HepG2 (cell line): ENCODE results near the gene RPS27A. TPM values are rescaled to one million over a fixed set of nuclear protein-coding genes. Genes with fewer than 3 reads are reported as not detected.

ENCODE experiments used
- CHD2 ChIP-seq: IDR thresholded peaks from 2 replicates; pipeline ENCODE4 v1.6.1; 2011; ENCODE audit warnings: low read depth, low read length, improper control_type of control experiment
- ELF3 ChIP-seq: IDR thresholded peaks from 2 replicates; pipeline ENCODE4 v1.6.1; 2016; ENCODE audit warnings: missing genetic modification reagents, missing compliant biosample characterization
- FOXA1 ChIP-seq, 2 experiments: fragments of 450-650 bp in 1 of 2; sonication (generic) in 1 of 2; formaldehyde crosslinking in 1 of 2; IDR thresholded peaks; 2 replicates each; pipeline versions ENCODE4 v1.4.0 to v1.6.1; 2016 to 2020; ENCODE audit warnings: missing genetic modification reagents in 1 of 2
- IRX3 ChIP-seq: sonication (generic); formaldehyde crosslinking; IDR thresholded peaks from 2 replicates; pipeline ENCODE4 v1.8.1; 2023; ENCODE audit warnings: mild to moderate bottlenecking, low read depth, missing genetic modification reagents, borderline replicate concordance
- KLF9 ChIP-seq: IDR thresholded peaks from 2 replicates; pipeline ENCODE4 v1.6.1; 2016; ENCODE audit warnings: low read depth
- PPARG ChIP-seq: conservative IDR thresholded peaks from 2 replicates; pipeline ENCODE4 v1.6.1; 2016; ENCODE audit warnings: missing biosample characterization, missing genetic modification reagents
- RBM39 ChIP-seq: fragments of 200-400 bp; formaldehyde crosslinking; IDR thresholded peaks from one replicate; pipeline ENCODE4 v1.6.1; 2018; ENCODE audit warnings: antibody characterized with exemption, mild to moderate bottlenecking, low read depth, low read length; ENCODE audit not compliant: poor library complexity, severe bottlenecking
- RFX5 ChIP-seq: IDR thresholded peaks from 2 replicates; pipeline ENCODE4 v1.6.1; 2011; ENCODE audit warnings: low read depth, low read length, improper control_type of control experiment
- SAP130 ChIP-seq: IDR thresholded peaks from 2 replicates; pipeline ENCODE4 v1.6.1; 2016; ENCODE audit warnings: low read depth
- YEATS4 ChIP-seq: sonication (generic); formaldehyde crosslinking; IDR thresholded peaks from 2 replicates; pipeline ENCODE4 v1.4.0; 2020; ENCODE audit warnings: missing genetic modification reagents, borderline replicate concordance
- ZFP90 ChIP-seq: sonication (generic); formaldehyde crosslinking; IDR thresholded peaks from 2 replicates; pipeline ENCODE4 v1.8.0; 2022; ENCODE audit warnings: missing genetic modification reagents, mild to moderate bottlenecking, inconsistent platforms, borderline replicate concordance
- ZNF234 ChIP-seq: sonication (generic); formaldehyde crosslinking; conservative IDR thresholded peaks from 2 replicates; pipeline ENCODE4 v1.5.1; 2020; ENCODE audit warnings: mild to moderate bottlenecking, missing genetic modification reagents
- ZNF256 ChIP-seq: sonication (generic); formaldehyde crosslinking; conservative IDR thresholded peaks from 2 replicates; pipeline ENCODE4 v1.4.0; 2020; ENCODE audit warnings: missing genetic modification reagents
- ZNF430 ChIP-seq: sonication (generic); formaldehyde crosslinking; IDR thresholded peaks from 2 replicates; pipeline ENCODE4 v1.9.0; 2021; ENCODE audit warnings: mild to moderate bottlenecking, missing genetic modification reagents
- ZNF670 ChIP-seq: sonication (generic); formaldehyde crosslinking; IDR thresholded peaks from 2 replicates; pipeline ENCODE4 v1.8.0; 2022; ENCODE audit warnings: mild to moderate bottlenecking, missing genetic modification reagents, borderline replicate concordance
- ZNF703 ChIP-seq: sonication (generic); formaldehyde crosslinking; IDR thresholded peaks from 2 replicates; pipeline ENCODE4 v1.5.1; 2020; ENCODE audit warnings: missing genetic modification reagents, mild to moderate bottlenecking, moderate library complexity, borderline replicate concordance
- ZNF839 ChIP-seq: sonication (generic); formaldehyde crosslinking; IDR thresholded peaks from 2 replicates; pipeline ENCODE4 v1.4.0; 2020; ENCODE audit warnings: missing genetic modification reagents, mild to moderate bottlenecking, borderline replicate concordance
- polyA plus RNA-seq, 8 experiments: library from polyadenylated mRNA; depleted of rRNA in 3 of 8; stranded (reverse) in 7 of 8; unstranded in 1 of 8; fragments of >200 nt; fragmentation: Illumina TruSeq in 4 of 8; extraction: Trizol in 4 of 8; gene quantifications; 2 replicates each; pipeline versions ENCODE4 v1.2.1 to v1.2.3, GENCODE V29; 2011 to 2016; ENCODE audit warnings: low read depth in 4 of 8, missing spikeins in 1 of 8, mixed read lengths in 1 of 8; ENCODE audit not compliant: insufficient read depth in 1 of 8
- total RNA-seq, 5 experiments: library from RNA; depleted of rRNA; stranded (reverse); fragments of >200 nt; fragmentation: Illumina TruSeq; extraction: Trizol; gene quantifications; 2 replicates each; pipeline ENCODE4 v1.2.3, GENCODE V29; 2016; ENCODE audit warnings: low read depth in 1 of 5
- TF ChIP-seq, protein P1 (sequence below): sonication (generic); formaldehyde crosslinking; IDR thresholded peaks from 2 replicates; pipeline ENCODE4 v1.5.1; 2020; ENCODE audit warnings: missing genetic modification reagents, mild to moderate bottlenecking, borderline replicate concordance
- TF ChIP-seq, protein P2 (sequence below): IDR thresholded peaks from 2 replicates; pipeline ENCODE4 v1.6.1; 2016; ENCODE audit warnings: low read depth
- TF ChIP-seq, protein P3 (sequence below): sonication (generic); formaldehyde crosslinking; IDR thresholded peaks from 2 replicates; pipeline ENCODE4 v1.5.1; 2020; ENCODE audit warnings: missing genetic modification reagents, mild to moderate bottlenecking, borderline replicate concordance
- TF ChIP-seq, protein P4 (sequence below): sonication (generic); formaldehyde crosslinking; IDR thresholded peaks from 2 replicates; pipeline ENCODE4 v1.5.0; 2020; ENCODE audit warnings: missing genetic modification reagents
- TF ChIP-seq, protein P5 (sequence below): sonication (generic); formaldehyde crosslinking; IDR thresholded peaks from 2 replicates; pipeline ENCODE4 v1.5.0; 2020; ENCODE audit warnings: missing genetic modification reagents

The RPS27A gene
- total and polyA plus RNA-seq, 2 of the 13 experiments (the other 11 are each of a cell fraction or from before 2014, with no cell fraction given): 2,779 to 3,269 TPM

DNA sequence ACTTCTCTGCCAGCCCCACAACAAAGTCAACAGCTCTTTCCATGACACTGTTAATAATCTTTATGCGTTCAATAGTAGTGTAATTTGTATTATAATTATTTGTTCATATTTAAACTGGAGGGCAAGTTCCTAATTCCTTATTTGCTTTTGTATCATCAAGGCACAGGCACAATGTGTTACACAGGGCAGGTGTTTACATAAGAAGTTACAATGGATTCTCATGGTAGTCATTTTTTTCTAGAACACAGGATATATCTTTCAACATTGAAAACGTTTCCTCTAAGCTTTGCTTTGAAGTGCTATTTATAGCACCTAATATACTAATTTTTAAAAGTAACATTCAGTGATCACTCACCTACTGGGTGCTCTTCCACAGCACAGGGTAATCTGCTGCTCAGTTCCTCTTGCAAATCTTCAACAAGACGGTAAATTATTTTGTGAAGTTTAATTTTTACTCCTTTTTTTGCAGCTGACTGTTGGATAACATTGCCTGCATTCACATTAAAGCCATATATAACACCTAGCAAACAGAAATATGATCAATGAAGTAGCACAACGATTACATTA, 7.3 kb downstream of the RPS27A start (continued):
- TF ChIP-seq ZNF234 (no peak), ZNF703 (CRISPR knock-in tag) (no peak), ZNF256 (CRISPR knock-in tag) (no peak), RFX5 (no peak), SAP130 (peak; percentile 70), PPARG (CRISPR knock-in tag) (no peak), ZNF670 (no peak), KLF9 (CRISPR knock-in tag) (no peak), ZFP90 (no peak), ZNF839 (no peak), ELF3 (CRISPR knock-in tag) (peak; percentile 72), ZNF430 (CRISPR knock-in tag) (no peak), YEATS4 (no peak), FOXA1 (IDR thresholded peaks at IDR 0.05) (peak; percentile 74), FOXA1 (CRISPR knock-in tag; IDR thresholded peaks at IDR 0.05) (peak; percentile 78), CHD2 (no peak), IRX3 (no peak), RBM39 (no peak)
- TF ChIP-seq, protein P1, sequence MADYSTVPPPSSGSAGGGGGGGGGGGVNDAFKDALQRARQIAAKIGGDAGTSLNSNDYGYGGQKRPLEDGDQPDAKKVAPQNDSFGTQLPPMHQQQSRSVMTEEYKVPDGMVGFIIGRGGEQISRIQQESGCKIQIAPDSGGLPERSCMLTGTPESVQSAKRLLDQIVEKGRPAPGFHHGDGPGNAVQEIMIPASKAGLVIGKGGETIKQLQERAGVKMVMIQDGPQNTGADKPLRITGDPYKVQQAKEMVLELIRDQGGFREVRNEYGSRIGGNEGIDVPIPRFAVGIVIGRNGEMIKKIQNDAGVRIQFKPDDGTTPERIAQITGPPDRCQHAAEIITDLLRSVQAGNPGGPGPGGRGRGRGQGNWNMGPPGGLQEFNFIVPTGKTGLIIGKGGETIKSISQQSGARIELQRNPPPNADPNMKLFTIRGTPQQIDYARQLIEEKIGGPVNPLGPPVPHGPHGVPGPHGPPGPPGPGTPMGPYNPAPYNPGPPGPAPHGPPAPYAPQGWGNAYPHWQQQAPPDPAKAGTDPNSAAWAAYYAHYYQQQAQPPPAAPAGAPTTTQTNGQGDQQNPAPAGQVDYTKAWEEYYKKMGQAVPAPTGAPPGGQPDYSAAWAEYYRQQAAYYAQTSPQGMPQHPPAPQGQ (CRISPR knock-in tag): no peak
- TF ChIP-seq, protein P2, sequence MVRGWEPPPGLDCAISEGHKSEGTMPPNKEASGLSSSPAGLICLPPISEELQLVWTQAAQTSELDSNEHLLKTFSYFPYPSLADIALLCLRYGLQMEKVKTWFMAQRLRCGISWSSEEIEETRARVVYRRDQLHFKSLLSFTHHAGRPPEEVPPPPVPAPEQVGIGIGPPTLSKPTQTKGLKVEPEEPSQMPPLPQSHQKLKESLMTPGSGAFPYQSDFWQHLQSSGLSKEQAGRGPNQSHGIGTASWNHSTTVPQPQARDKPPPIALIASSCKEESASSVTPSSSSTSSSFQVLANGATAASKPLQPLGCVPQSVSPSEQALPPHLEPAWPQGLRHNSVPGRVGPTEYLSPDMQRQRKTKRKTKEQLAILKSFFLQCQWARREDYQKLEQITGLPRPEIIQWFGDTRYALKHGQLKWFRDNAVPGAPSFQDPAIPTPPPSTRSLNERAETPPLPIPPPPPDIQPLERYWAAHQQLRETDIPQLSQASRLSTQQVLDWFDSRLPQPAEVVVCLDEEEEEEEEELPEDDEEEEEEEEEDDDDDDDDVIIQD (CRISPR knock-in tag): peak; percentile 73; the same call in 1 of the 2 replicates
- TF ChIP-seq, protein P3, sequence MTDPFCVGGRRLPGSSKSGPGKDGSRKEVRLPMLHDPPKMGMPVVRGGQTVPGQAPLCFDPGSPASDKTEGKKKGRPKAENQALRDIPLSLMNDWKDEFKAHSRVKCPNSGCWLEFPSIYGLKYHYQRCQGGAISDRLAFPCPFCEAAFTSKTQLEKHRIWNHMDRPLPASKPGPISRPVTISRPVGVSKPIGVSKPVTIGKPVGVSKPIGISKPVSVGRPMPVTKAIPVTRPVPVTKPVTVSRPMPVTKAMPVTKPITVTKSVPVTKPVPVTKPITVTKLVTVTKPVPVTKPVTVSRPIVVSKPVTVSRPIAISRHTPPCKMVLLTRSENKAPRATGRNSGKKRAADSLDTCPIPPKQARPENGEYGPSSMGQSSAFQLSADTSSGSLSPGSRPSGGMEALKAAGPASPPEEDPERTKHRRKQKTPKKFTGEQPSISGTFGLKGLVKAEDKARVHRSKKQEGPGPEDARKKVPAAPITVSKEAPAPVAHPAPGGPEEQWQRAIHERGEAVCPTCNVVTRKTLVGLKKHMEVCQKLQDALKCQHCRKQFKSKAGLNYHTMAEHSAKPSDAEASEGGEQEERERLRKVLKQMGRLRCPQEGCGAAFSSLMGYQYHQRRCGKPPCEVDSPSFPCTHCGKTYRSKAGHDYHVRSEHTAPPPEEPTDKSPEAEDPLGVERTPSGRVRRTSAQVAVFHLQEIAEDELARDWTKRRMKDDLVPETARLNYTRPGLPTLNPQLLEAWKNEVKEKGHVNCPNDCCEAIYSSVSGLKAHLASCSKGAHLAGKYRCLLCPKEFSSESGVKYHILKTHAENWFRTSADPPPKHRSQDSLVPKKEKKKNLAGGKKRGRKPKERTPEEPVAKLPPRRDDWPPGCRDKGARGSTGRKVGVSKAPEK (CRISPR knock-in tag): no peak
- TF ChIP-seq, protein P4, sequence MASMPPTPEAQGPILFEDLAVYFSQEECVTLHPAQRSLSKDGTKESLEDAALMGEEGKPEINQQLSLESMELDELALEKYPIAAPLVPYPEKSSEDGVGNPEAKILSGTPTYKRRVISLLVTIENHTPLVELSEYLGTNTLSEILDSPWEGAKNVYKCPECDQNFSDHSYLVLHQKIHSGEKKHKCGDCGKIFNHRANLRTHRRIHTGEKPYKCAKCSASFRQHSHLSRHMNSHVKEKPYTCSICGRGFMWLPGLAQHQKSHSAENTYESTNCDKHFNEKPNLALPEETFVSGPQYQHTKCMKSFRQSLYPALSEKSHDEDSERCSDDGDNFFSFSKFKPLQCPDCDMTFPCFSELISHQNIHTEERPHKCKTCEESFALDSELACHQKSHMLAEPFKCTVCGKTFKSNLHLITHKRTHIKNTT (CRISPR knock-in tag): no peak
- TF ChIP-seq, protein P5, sequence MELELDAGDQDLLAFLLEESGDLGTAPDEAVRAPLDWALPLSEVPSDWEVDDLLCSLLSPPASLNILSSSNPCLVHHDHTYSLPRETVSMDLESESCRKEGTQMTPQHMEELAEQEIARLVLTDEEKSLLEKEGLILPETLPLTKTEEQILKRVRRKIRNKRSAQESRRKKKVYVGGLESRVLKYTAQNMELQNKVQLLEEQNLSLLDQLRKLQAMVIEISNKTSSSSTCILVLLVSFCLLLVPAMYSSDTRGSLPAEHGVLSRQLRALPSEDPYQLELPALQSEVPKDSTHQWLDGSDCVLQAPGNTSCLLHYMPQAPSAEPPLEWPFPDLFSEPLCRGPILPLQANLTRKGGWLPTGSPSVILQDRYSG: no peak
